Endothelial cell of umbilical vein (primary cell): ENCODE results near the gene OR2T1. TPM values are rescaled to one million over a fixed set of nuclear protein-coding genes. Genes with fewer than 3 reads are reported as not detected.

Experiments
- BruUV-seq: library from RNA; stranded (reverse); fragments of 400-500 nt; replicated peaks from 2 replicates; lab custom pipeline; 2021; lab: Mats Ljungman, UMichigan
- CTCF ChIA-PET: fragments of 300-600, 350-600 bp; sonication (Branson Sonifier 250); formaldehyde crosslinking; loops from one replicate; lab custom pipeline; 2021; ENCODE audit warnings: antibody characterized with exemption, inconsistent platforms; lab: Charles Lee
- POLR2A ChIA-PET: fragments of 300-600, 350-600 bp; sonication (Branson Sonifier 250); formaldehyde crosslinking; loops from one replicate; lab custom pipeline; 2021; ENCODE audit warnings: antibody characterized with exemption, inconsistent platforms; lab: Charles Lee
- DNase-seq: peaks from one replicate; pipeline ENCODE4 v3.0.0-alpha.2; 2011; ENCODE audit warnings: low read depth, low spot score
- FAIRE-seq: peaks from 2 replicates; lab custom pipeline; 2011; peaks lifted over from hg19 to GRCh38; lab: Jason Lieb, UNC
- H2AFZ ChIP-seq: 2 replicates; pipeline ENCODE4 v1.6.0; 2012; ENCODE audit warnings: low read depth, low read length, control low read depth, inconsistent platforms
- H3K27ac ChIP-seq: 2 replicates; pipeline ENCODE4 v1.5.1; 2011; ENCODE audit warnings: low read depth, mild to moderate bottlenecking, control low read depth, low read length, moderate library complexity; ENCODE audit not compliant: insufficient read depth
- H3K27me3 ChIP-seq, 2 experiments: 2 replicates each; pipeline versions ENCODE4 v1.6.0 to v1.6.1; 2011; ENCODE audit warnings: low read length in 2 of 2, mixed read lengths in 1 of 2; ENCODE audit not compliant: control insufficient read depth in 2 of 2, insufficient read depth in 2 of 2
- H3K36me3 ChIP-seq, 2 experiments: 2 replicates in 1 of 2; 3 replicates in 1 of 2; pipeline ENCODE4 v1.5.1; 2011; ENCODE audit warnings: low read length in 2 of 2, mild to moderate bottlenecking in 1 of 2, moderate library complexity in 1 of 2; ENCODE audit not compliant: control insufficient read depth in 2 of 2, insufficient read depth in 2 of 2; ENCODE audit errors: extremely low read depth in 1 of 2
- H3K4me1 ChIP-seq: 3 replicates; pipeline ENCODE4 v1.5.1; 2011; ENCODE audit warnings: mild to moderate bottlenecking, low read length; ENCODE audit not compliant: control insufficient read depth, insufficient read depth; ENCODE audit errors: extremely low read depth
- H3K4me2 ChIP-seq: 2 replicates; pipeline ENCODE4 v1.6.1; 2011; ENCODE audit warnings: low read length, control low read depth, mixed read lengths; ENCODE audit not compliant: insufficient read depth
- H3K4me3 ChIP-seq, 3 experiments: fragments of 200-600 bp in 1 of 3; sonication (generic), shearing (Covaris generic) in 1 of 3; replicated peaks in 1 of 3; 2 replicates each; pipeline ENCODE4 v1.5.1; 2011 to 2016; ENCODE audit warnings: control low read depth in 3 of 3, low read length in 3 of 3, mild to moderate bottlenecking in 2 of 3, inconsistent platforms in 1 of 3, low read depth in 1 of 3, moderate library complexity in 1 of 3; ENCODE audit not compliant: insufficient read depth in 1 of 3
- H3K79me2 ChIP-seq: 2 replicates; pipeline ENCODE4 v1.6.0; 2012; ENCODE audit warnings: low read length, inconsistent platforms; ENCODE audit not compliant: control insufficient read depth, insufficient read depth
- H3K9ac ChIP-seq: replicated peaks from 2 replicates; pipeline ENCODE3; 2011; ENCODE audit warnings: low read length, control low read depth; ENCODE audit not compliant: insufficient read depth; ENCODE audit errors: extremely low read depth
- H3K9me1 ChIP-seq: replicated peaks from 3 replicates; pipeline ENCODE4 v1.6.0; 2011; ENCODE audit warnings: mild to moderate bottlenecking, low read length; ENCODE audit not compliant: control insufficient read depth, insufficient read depth; ENCODE audit errors: extremely low read depth
- H3K9me3 ChIP-seq: replicated peaks from 2 replicates; pipeline ENCODE4 v1.5.1; 2012; ENCODE audit warnings: low read length, inconsistent platforms; ENCODE audit not compliant: control insufficient read depth, insufficient read depth
- H4K20me1 ChIP-seq: replicated peaks from 2 replicates; pipeline ENCODE3; 2011; ENCODE audit warnings: mild to moderate bottlenecking, low read length; ENCODE audit not compliant: control insufficient read depth, insufficient read depth; ENCODE audit errors: extremely low read depth
- CTCF ChIP-seq, 2 donors: IDR thresholded peaks; 1 replicate in 1 of 2; 2 replicates in 1 of 2; pipeline ENCODE4 v1.5.1; 2011; ENCODE audit warnings: low read length in 2 of 2, mild to moderate bottlenecking in 2 of 2, moderate library complexity in 2 of 2, control low read depth in 1 of 2, inconsistent platforms in 1 of 2, low read depth in 1 of 2; ENCODE audit not compliant: insufficient read depth in 1 of 2; ENCODE audit errors: extremely low read depth in 1 of 2
- EZH2 ChIP-seq: IDR thresholded peaks from 2 replicates; pipeline ENCODE4 v1.6.1; 2012; ENCODE audit warnings: borderline replicate concordance, low read depth, mild to moderate bottlenecking, moderate library complexity, low read length, inconsistent platforms; ENCODE audit not compliant: severe bottlenecking
- FOS ChIP-seq: IDR thresholded peaks from 2 replicates; pipeline ENCODE4 v1.6.1; 2011; ENCODE audit warnings: mild to moderate bottlenecking, low read length, moderate library complexity, borderline replicate concordance; ENCODE audit not compliant: insufficient read depth
- GATA2 ChIP-seq: IDR thresholded peaks from 2 replicates; pipeline ENCODE4 v1.7.0; 2011; ENCODE audit warnings: low read depth, mild to moderate bottlenecking, moderate library complexity, mixed read lengths, low read length; ENCODE audit not compliant: insufficient read length, insufficient read depth
- JUN ChIP-seq: IDR thresholded peaks from 2 replicates; pipeline ENCODE4 v1.6.1; 2011; ENCODE audit warnings: borderline replicate concordance, low read depth; ENCODE audit not compliant: insufficient read length, insufficient read depth
- MAX ChIP-seq: IDR thresholded peaks from 2 replicates; pipeline ENCODE4 v1.6.1; 2011; ENCODE audit not compliant: insufficient read depth, insufficient read length
- MYC ChIP-seq: IDR thresholded peaks from one replicate; pipeline ENCODE4 v1.6.1; 2011; ENCODE audit warnings: mild to moderate bottlenecking, low read depth, low read length
- POLR2A ChIP-seq: IDR thresholded peaks from 2 replicates; pipeline ENCODE4 v1.6.1; 2012; ENCODE audit warnings: low read depth, mild to moderate bottlenecking, control low read depth, low read length
- POLR2AphosphoS5 ChIP-seq: IDR thresholded peaks from 2 replicates; pipeline ENCODE4 v1.6.1; 2012; ENCODE audit warnings: low read depth, mild to moderate bottlenecking, control low read depth, low read length, moderate library complexity; ENCODE audit not compliant: insufficient read depth
- dilution Hi-C: fragments of 300-500 bp; cut with MboI; formaldehyde crosslinking; loops from one replicate; pipeline ENCODE4 v1.15.0; 2019; ENCODE audit warnings: low sequenced_read_pairs; ENCODE audit not compliant: extremely low pct_ligation_motif_present
- intact Hi-C: fragments of 100-400 bp; cut with micrococcal nuclease; formaldehyde crosslinking; loops from one replicate; pipeline ENCODE4 v1.10.0; 2022
- polyA plus RNA-seq, 4 experiments: library from polyadenylated mRNA; depleted of rRNA in 3 of 4; stranded (reverse) in 3 of 4; unstranded in 1 of 4; fragments of >200 nt; gene quantifications; 2 replicates each; pipeline versions ENCODE4 v1.2.1 to v1.2.3, GENCODE V29; 2011 to 2012; ENCODE audit warnings: missing spikeins in 1 of 4
- total RNA-seq: library from RNA; stranded (reverse); gene quantifications from 2 replicates; pipeline ENCODE4 v1.2.3, GENCODE V29; 2021

The OR2T1 gene
- total and polyA plus RNA-seq, 2 donors (not counting 3 experiments of a cell fraction or from before 2014, with no cell fraction given), result not detected

- POLR2A ChIA-PET, result no interaction called here
- H3K36me3 ChIP-seq, result no peaks in the 10 kb centered on the region
- dilution Hi-C loops (no loop called here), intact Hi-C loops (no loop called here)
- TF ChIP-seq MAX (no peak), POLR2AphosphoS5 (no peak), MYC (no peak), GATA2 (no peak), EZH2 (no peak), JUN (no peak), CTCF (IDR thresholded peaks at IDR 0.05; ENCODE audit: extremely low read depth in 1 of 2, insufficient read depth in 1 of 2, low read depth in 1 of 2, low read length in 2 of 2) (no peak), POLR2A (no peak), FOS (no peak)
- H3K9me1 ChIP-seq, result no peaks in the 10 kb centered on the region
- no peaks in the 10 kb centered on the region for H3K4me1 ChIP-seq
- H3K79me2 ChIP-seq, result no peaks in the 10 kb centered on the region
- H4K20me1 ChIP-seq, result no peaks in the 10 kb centered on the region
- FAIRE-seq (no peak), DNase-seq (no peak)
- H2AFZ ChIP-seq, result no peak overlapping the region
- no peak overlapping the region for H3K4me2 ChIP-seq
- no peak overlapping the region for H3K9ac ChIP-seq
- CTCF ChIA-PET, result no interaction called here
- H3K9me3 ChIP-seq, result no peaks in the 10 kb centered on the region
- no TSS peak for BruUV-seq
- H3K4me3 ChIP-seq, result no peak overlapping the region
- no peak overlapping the region for H3K27ac ChIP-seq
- no peaks in the 10 kb centered on the region for H3K27me3 ChIP-seq
These were observed 29.1 kb upstream of the OR2T1 start for GRCh38 chr1:248373761-248374160.
